Measurements from ENCODE around the gene IMPDH1. TPM values are rescaled to one million over a fixed set of nuclear protein-coding genes. Genes with fewer than 3 reads are reported as not detected.

The IMPDH1 gene
- total and polyA plus RNA-seq, 10 of the 15 experiments (the other 5 are each of a cell fraction or from before 2014, with no cell fraction given), result 0.50 to 61.3 (median 41.8) TPM

GRCh38 chr7:128408709-128409595 is 830 bp downstream of the IMPDH1 start:
- POLR2A ChIA-PET, result interaction anchor here (1.6 to 1.7 kb wide), 2 partner anchors 45 to 47 kb away, joined by 5 to 7 read pairs; partner anchors contain the start of gene HILPDA
- Histone ChIP-seq H3K4me2 (ENCODE audit: control insufficient read depth, insufficient read depth) (peak overlapping the region; percentile 95), H2AFZ (ENCODE audit: control insufficient read depth, low read depth, low read length) (peak overlapping the region; percentile 89), H4K20me1 (ENCODE audit: control insufficient read depth, insufficient read depth) (no peaks in the 10 kb centered on the region), H3K9me3 (replicated peaks; ENCODE audit: control insufficient read depth, insufficient read depth, low read length) (no peaks in the 10 kb centered on the region), H3K27ac (ENCODE audit: control insufficient read depth, insufficient read depth) (no peak overlapping the region), H3K9ac (ENCODE audit: control insufficient read depth, insufficient read depth, low read length) (peak overlapping the region; percentile 39; the same call in 1 of the 2 replicates), H3K27me3 (replicated peaks in 1 of 2; ENCODE audit: control insufficient read depth in 2 of 2, insufficient read depth in 2 of 2, low read length in 1 of 2) (no peaks in the 10 kb centered on the region; a peak in 1 of 4 replicates), H3K4me1 (ENCODE audit: control insufficient read depth, insufficient read depth, low read length) (peaks cover 14% of the 10 kb centered on the region), H3K4me3 (peak overlapping the region; percentile 90), H3K79me2 (ENCODE audit: control insufficient read depth, insufficient read depth, low read length) (peaks cover 12% of the 10 kb centered on the region), H3K36me3 (ENCODE audit: control insufficient read depth in 2 of 2, insufficient read depth in 2 of 2, low read length in 1 of 2) (no peaks in the 10 kb centered on the region)
- no peak for DNase-seq (ENCODE audit: low read depth, low spot score)
- intact Hi-C loops (cut with micrococcal nuclease; ENCODE audit: unreplicated experiment) (no loop called here), in situ Hi-C loops (cut with MboI) (no loop called here)
- TF ChIP-seq GABPA (IDR thresholded peaks at IDR 0.05; ENCODE audit: low read depth) (no peak), MEF2A (IDR thresholded peaks at IDR 0.05; ENCODE audit: insufficient read depth, low read depth, low read length) (no peak)
- no TSS peak for BruUV-seq (replicated peaks)
- CTCF ChIA-PET, result interaction anchor here (0.9 to 23.9 kb wide), 5 partner anchors 10 to 475 kb away, joined by 3 to 458 read pairs (median 4); no protein-coding TSS in a partner anchor
- no peak for ATAC-seq
- FAIRE-seq, result no peak
- RAD21 ChIA-PET (ENCODE audit: unreplicated experiment), result interaction anchor here (1.4 to 4.9 kb wide), 4 partner anchors 9 to 61 kb away, joined by 3 to 23 read pairs (median 4); no protein-coding TSS in a partner anchor
- SMC1A ChIA-PET (ENCODE audit: uncharacterized antibody, unreplicated experiment), result interaction anchor here (1.1 to 2.4 kb wide), 2 partner anchors 17 to 26 kb away, joined by 3 to 12 read pairs; no protein-coding TSS in a partner anchor
- WGBS (ENCODE audit: insufficient coverage, insufficient replicate concordance, low lambda C conversion rate, missing lambda C conversion rate), result 27% methylated on average over 25 of the region's 25 CpGs

Data from GM12878 (cell line).